ENCODE data around the gene SLC6A2. TPM values are rescaled to one million over a fixed set of nuclear protein-coding genes. Genes with fewer than 3 reads are reported as not detected.

Gene SLC6A2
- total and polyA plus RNA-seq, 9 of the 15 experiments (the other 6 are each of a cell fraction or from before 2014, with no cell fraction given), result not detected

DNA sequence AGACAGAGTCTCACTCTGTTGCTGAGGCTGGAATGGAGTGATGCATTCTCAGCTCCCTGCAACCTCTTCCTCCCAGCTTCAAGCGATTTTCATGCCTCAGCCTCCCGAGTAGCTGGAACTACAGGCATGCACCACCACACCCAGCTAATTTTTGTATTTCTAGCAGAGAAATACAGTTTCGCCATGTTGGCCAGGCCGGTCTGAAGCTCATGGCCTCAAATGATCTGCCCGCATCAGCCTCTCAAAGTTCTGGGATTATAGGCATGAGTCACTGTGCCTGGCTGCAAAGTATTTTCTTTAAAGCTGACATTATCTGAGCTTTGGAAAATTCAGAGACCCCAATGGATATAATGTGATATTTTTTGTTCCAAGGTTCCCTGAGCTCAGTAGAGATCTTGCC is 31.1 kb upstream of the SLC6A2 start:
- in situ Hi-C loops (cut with MboI) (no loop called here), intact Hi-C loops (cut with micrococcal nuclease) (no loop called here)
- no peaks in the 10 kb centered on the region for H3K36me3 ChIP-seq (ENCODE audit: control insufficient read depth, insufficient read depth, low read length)
- H3K27ac ChIP-seq (ENCODE audit: extremely low read depth, low read depth, low read length), result no peak overlapping the region
- TF ChIP-seq ZNF586 (CRISPR knock-in tag; conservative IDR thresholded peaks at IDR 0.05) (no peak), POLR2B (IDR thresholded peaks at IDR 0.05; ENCODE audit: low read depth, partially characterized antibody) (no peak)
- H3K27me3 ChIP-seq (ENCODE audit: control insufficient read depth in 2 of 2, insufficient read depth in 2 of 2, low read length in 2 of 2), result 0 out of 5 replicates have a peak, but pooled peaks cover 0 to 3% of the 10 kb centered on the region in 2 experiments
- no peaks in the 10 kb centered on the region for H3K9me1 ChIP-seq (ENCODE audit: control insufficient read depth, insufficient read depth, low read length)
- no peak for FAIRE-seq
- peaks cover 5 to 16% of the 10 kb centered on the region in 2 experiments; a peak in 3 of 5 replicates for H3K4me1 ChIP-seq (replicated peaks in 1 of 2; ENCODE audit: control insufficient read depth in 2 of 2, insufficient read depth in 2 of 2, low read length in 2 of 2)
- BruUV-seq (replicated peaks), result no TSS peak
- H4K20me1 ChIP-seq (replicated peaks; ENCODE audit: control insufficient read depth, insufficient read depth, low read length), result no peaks in the 10 kb centered on the region
- H3K9me3 ChIP-seq (replicated peaks; ENCODE audit: control insufficient read depth, insufficient read depth, low read depth, low read length), result no peaks in the 10 kb centered on the region
- WGBS (ENCODE audit: insufficient coverage, low coverage, missing lambda C conversion rate), result 4% methylated on average over 5 of the region's 5 CpGs
- CTCF ChIA-PET (ENCODE audit: low intra/inter-chr PET ratio), result no interaction called here
- no peak overlapping the region for H3K9ac ChIP-seq (ENCODE audit: insufficient read depth in 1 of 2, low read depth in 2 of 2, low read length in 2 of 2)
- DNase-seq (ENCODE audit: extremely low read depth in 1 of 4, low spot score in 3 of 4), result no peak
- no peak overlapping the region for H3K4me2 ChIP-seq (ENCODE audit: insufficient read depth, low read length)
- no peak for ATAC-seq
- POLR2A ChIA-PET, result interaction anchor here (0.6 to 1.1 kb wide), 2 partner anchors 8 to 378 kb away, joined by 3 read pairs; no protein-coding TSS in a partner anchor
- no peak overlapping the region for H3K4me3 ChIP-seq
- H2AFZ ChIP-seq (ENCODE audit: low read depth, low read length), result no peak overlapping the region
- H3K79me2 ChIP-seq (ENCODE audit: control insufficient read depth, insufficient read depth, low read length), result no peaks in the 10 kb centered on the region

DNA sequence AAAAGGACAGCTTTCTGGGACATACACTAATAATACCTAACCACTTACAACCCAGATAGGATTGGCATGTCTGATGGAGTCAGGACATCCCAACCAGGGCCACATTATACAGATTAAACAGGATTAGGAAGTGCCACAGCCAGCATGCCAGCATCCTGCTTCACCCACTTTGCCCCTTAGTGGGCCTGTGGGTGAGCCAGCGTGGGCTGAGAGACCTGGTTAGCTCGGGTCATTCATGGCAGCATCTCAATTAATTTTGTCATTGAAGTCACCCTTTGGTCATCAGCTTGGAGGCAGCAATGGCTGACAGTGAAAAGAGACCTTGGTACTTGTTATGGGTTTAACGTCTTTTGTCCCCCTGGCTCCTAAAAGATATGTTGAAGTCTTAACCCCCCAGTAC is 29.9 kb upstream of the SLC6A2 start:
- DNase-seq (ENCODE audit: extremely low read depth in 1 of 4, low spot score in 3 of 4), result no peak
- CTCF ChIA-PET (ENCODE audit: low intra/inter-chr PET ratio), result no interaction called here
- H3K9ac ChIP-seq (ENCODE audit: insufficient read depth in 1 of 2, low read depth in 2 of 2, low read length in 2 of 2), result no peak overlapping the region
- intact Hi-C loops (cut with micrococcal nuclease) (no loop called here), in situ Hi-C loops (cut with MboI) (no loop called here)
- no peak overlapping the region for H3K4me2 ChIP-seq (ENCODE audit: insufficient read depth, low read length)
- no peak for ATAC-seq
- POLR2A ChIA-PET, result interaction anchor here (1.1 kb wide), 1 partner anchor 9 kb away, joined by 3 read pairs; no protein-coding TSS in a partner anchor
- FAIRE-seq, result no peak
- no peaks in the 10 kb centered on the region for H4K20me1 ChIP-seq (replicated peaks; ENCODE audit: control insufficient read depth, insufficient read depth, low read length)
- no peaks in the 10 kb centered on the region for H3K79me2 ChIP-seq (ENCODE audit: control insufficient read depth, insufficient read depth, low read length)
- no peaks in the 10 kb centered on the region for H3K36me3 ChIP-seq (ENCODE audit: control insufficient read depth, insufficient read depth, low read length)
- peaks cover 5 to 16% of the 10 kb centered on the region in 2 experiments; a peak in 3 of 5 replicates for H3K4me1 ChIP-seq (replicated peaks in 1 of 2; ENCODE audit: control insufficient read depth in 2 of 2, insufficient read depth in 2 of 2, low read length in 2 of 2)
- no TSS peak for BruUV-seq (replicated peaks)
- H3K9me3 ChIP-seq (replicated peaks; ENCODE audit: control insufficient read depth, insufficient read depth, low read depth, low read length), result no peaks in the 10 kb centered on the region
- H2AFZ ChIP-seq (ENCODE audit: low read depth, low read length), result no peak overlapping the region
- H3K27me3 ChIP-seq (ENCODE audit: control insufficient read depth in 2 of 2, insufficient read depth in 2 of 2, low read length in 2 of 2), result 0 out of 5 replicates have a peak, but pooled peaks cover 0 to 3% of the 10 kb centered on the region in 2 experiments
- no peaks in the 10 kb centered on the region for H3K9me1 ChIP-seq (ENCODE audit: control insufficient read depth, insufficient read depth, low read length)
- 0% methylated on average over 3 of the region's 3 CpGs for WGBS (ENCODE audit: insufficient coverage, low coverage, missing lambda C conversion rate)
- H3K27ac ChIP-seq (ENCODE audit: extremely low read depth, low read depth, low read length), result no peak overlapping the region
- no peak overlapping the region for H3K4me3 ChIP-seq
- TF ChIP-seq MEF2D (tag; conservative IDR thresholded peaks at IDR 0.05; ENCODE audit: low read depth), result no peak
- TF ChIP-seq, protein P1, sequence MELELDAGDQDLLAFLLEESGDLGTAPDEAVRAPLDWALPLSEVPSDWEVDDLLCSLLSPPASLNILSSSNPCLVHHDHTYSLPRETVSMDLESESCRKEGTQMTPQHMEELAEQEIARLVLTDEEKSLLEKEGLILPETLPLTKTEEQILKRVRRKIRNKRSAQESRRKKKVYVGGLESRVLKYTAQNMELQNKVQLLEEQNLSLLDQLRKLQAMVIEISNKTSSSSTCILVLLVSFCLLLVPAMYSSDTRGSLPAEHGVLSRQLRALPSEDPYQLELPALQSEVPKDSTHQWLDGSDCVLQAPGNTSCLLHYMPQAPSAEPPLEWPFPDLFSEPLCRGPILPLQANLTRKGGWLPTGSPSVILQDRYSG (tag; conservative IDR thresholded peaks at IDR 0.05; ENCODE audit: low read depth), result no peak
- TF ChIP-seq PHF8 (IDR thresholded peaks at IDR 0.05; ENCODE audit: borderline replicate concordance, low read length), result no peak
- TF ChIP-seq, protein P2, sequence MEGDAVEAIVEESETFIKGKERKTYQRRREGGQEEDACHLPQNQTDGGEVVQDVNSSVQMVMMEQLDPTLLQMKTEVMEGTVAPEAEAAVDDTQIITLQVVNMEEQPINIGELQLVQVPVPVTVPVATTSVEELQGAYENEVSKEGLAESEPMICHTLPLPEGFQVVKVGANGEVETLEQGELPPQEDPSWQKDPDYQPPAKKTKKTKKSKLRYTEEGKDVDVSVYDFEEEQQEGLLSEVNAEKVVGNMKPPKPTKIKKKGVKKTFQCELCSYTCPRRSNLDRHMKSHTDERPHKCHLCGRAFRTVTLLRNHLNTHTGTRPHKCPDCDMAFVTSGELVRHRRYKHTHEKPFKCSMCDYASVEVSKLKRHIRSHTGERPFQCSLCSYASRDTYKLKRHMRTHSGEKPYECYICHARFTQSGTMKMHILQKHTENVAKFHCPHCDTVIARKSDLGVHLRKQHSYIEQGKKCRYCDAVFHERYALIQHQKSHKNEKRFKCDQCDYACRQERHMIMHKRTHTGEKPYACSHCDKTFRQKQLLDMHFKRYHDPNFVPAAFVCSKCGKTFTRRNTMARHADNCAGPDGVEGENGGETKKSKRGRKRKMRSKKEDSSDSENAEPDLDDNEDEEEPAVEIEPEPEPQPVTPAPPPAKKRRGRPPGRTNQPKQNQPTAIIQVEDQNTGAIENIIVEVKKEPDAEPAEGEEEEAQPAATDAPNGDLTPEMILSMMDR (IDR thresholded peaks at IDR 0.05 in 2 of 3, conservative IDR thresholded peaks at IDR 0.05 in 1 of 3; ENCODE audit: insufficient read depth in 2 of 3, low read depth in 1 of 3, low read length in 3 of 3), result no peak
- TF ChIP-seq NR4A1 (CRISPR knock-in tag; IDR thresholded peaks at IDR 0.05), result no peak
- no peak for TF ChIP-seq NR4A1 (tag; IDR thresholded peaks at IDR 0.05)
- TF ChIP-seq, protein P3, sequence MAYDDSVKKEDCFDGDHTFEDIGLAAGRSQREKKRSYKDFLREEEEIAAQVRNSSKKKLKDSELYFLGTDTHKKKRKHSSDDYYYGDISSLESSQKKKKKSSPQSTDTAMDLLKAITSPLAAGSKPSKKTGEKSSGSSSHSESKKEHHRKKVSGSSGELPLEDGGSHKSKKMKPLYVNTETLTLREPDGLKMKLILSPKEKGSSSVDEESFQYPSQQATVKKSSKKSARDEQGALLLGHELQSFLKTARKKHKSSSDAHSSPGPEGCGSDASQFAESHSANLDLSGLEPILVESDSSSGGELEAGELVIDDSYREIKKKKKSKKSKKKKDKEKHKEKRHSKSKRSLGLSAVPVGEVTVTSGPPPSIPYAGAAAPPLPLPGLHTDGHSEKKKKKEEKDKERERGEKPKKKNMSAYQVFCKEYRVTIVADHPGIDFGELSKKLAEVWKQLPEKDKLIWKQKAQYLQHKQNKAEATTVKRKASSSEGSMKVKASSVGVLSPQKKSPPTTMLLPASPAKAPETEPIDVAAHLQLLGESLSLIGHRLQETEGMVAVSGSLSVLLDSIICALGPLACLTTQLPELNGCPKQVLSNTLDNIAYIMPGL (CRISPR knock-in tag; IDR thresholded peaks at IDR 0.05), result no peak
- TF ChIP-seq ERF (CRISPR knock-in tag; IDR thresholded peaks at IDR 0.05), result no peak
- TF ChIP-seq CREB1 (IDR thresholded peaks at IDR 0.05), result no peak
- no peak for TF ChIP-seq CREB1 (CRISPR knock-in tag; IDR thresholded peaks at IDR 0.05)

Data from K562 (cell line).